H9 (cell line): ENCODE measurements around the gene NARS2. TPM values are rescaled to one million over a fixed set of nuclear protein-coding genes. Genes with fewer than 3 reads are reported as not detected.

ENCODE experiments used
- DNase-seq: peaks from one replicate; pipeline ENCODE4 v3.0.0-alpha.2; 2017
- H2AFZ ChIP-seq: one replicate; pipeline ENCODE4 v1.6.1; 2013; ENCODE audit warnings: mild to moderate bottlenecking, low read length, control low read depth, moderate library complexity
- H2AK5ac ChIP-seq: 2 replicates; pipeline ENCODE4 v1.6.1; 2013; ENCODE audit warnings: low read length, control low read depth, mixed read lengths; ENCODE audit not compliant: insufficient read length
- H2BK120ac ChIP-seq: one replicate; pipeline ENCODE4 v1.6.1; 2013; ENCODE audit warnings: low read depth, mild to moderate bottlenecking, low read length, control low read depth, inconsistent platforms; ENCODE audit not compliant: poor library complexity, severe bottlenecking
- H2BK12ac ChIP-seq: 2 replicates; pipeline ENCODE4 v1.6.1; 2013; ENCODE audit warnings: low read length, control low read depth, mixed read lengths, low read depth; ENCODE audit not compliant: insufficient read length
- H2BK15ac ChIP-seq: 2 replicates; pipeline ENCODE4 v1.6.1; 2013; ENCODE audit warnings: low read depth, low read length, control low read depth
- H2BK20ac ChIP-seq: one replicate; pipeline ENCODE4 v1.6.1; 2013; ENCODE audit warnings: low read depth, mild to moderate bottlenecking, low read length, control low read depth, inconsistent platforms; ENCODE audit not compliant: poor library complexity, severe bottlenecking
- H2BK5ac ChIP-seq: 2 replicates; pipeline ENCODE4 v1.6.1; 2013; ENCODE audit warnings: low read length, control low read depth, mixed read lengths; ENCODE audit not compliant: insufficient read length
- H3K14ac ChIP-seq: 2 replicates; pipeline ENCODE4 v1.6.1; 2013; ENCODE audit warnings: low read length, control low read depth; ENCODE audit not compliant: insufficient read depth
- H3K18ac ChIP-seq: 2 replicates; pipeline ENCODE4 v1.6.1; 2013; ENCODE audit warnings: low read depth, mild to moderate bottlenecking, mixed read lengths, low read length, control low read depth; ENCODE audit not compliant: insufficient read length
- H3K23ac ChIP-seq: 2 replicates; pipeline ENCODE4 v1.6.1; 2013; ENCODE audit warnings: low read length, control low read depth, mixed read lengths, low read depth; ENCODE audit not compliant: insufficient read length
- H3K23me2 ChIP-seq: 2 replicates; pipeline ENCODE4 v1.6.1; 2013; ENCODE audit warnings: low read depth, mild to moderate bottlenecking, mixed read lengths, low read length, control low read depth; ENCODE audit not compliant: insufficient read length, poor library complexity, severe bottlenecking
- H3K27ac ChIP-seq: 2 replicates; pipeline ENCODE4 v1.5.1; 2013; ENCODE audit warnings: low read length, control low read depth, mixed read lengths, low read depth; ENCODE audit not compliant: insufficient read length
- H3K27me3 ChIP-seq: 2 replicates; pipeline ENCODE4 v1.6.1; 2013; ENCODE audit warnings: low read length, control low read depth, inconsistent platforms; ENCODE audit not compliant: insufficient read depth
- H3K4ac ChIP-seq: 2 replicates; pipeline ENCODE4 v1.6.1; 2013; ENCODE audit warnings: low read depth, mild to moderate bottlenecking, control low read depth, inconsistent platforms, low read length, moderate library complexity
- H3K4me1 ChIP-seq: 2 replicates; pipeline ENCODE4 v1.6.1; 2013; ENCODE audit warnings: low read length, control low read depth, inconsistent platforms; ENCODE audit not compliant: insufficient read depth
- H3K4me2 ChIP-seq: 2 replicates; pipeline ENCODE4 v1.6.1; 2013; ENCODE audit warnings: low read length, control low read depth, mixed read lengths; ENCODE audit not compliant: insufficient read length, insufficient read depth
- H3K56ac ChIP-seq: 2 replicates; pipeline ENCODE4 v1.6.1; 2013; ENCODE audit warnings: low read depth, mild to moderate bottlenecking, mixed read lengths, low read length, control low read depth; ENCODE audit not compliant: insufficient read length
- H3K79me1 ChIP-seq: 2 replicates; pipeline ENCODE4 v1.6.1; 2013; ENCODE audit warnings: low read depth, mild to moderate bottlenecking, moderate library complexity, low read length, control low read depth, inconsistent platforms; ENCODE audit not compliant: insufficient read depth, poor library complexity, severe bottlenecking
- H3K79me2 ChIP-seq: 2 replicates; pipeline ENCODE4 v1.6.1; 2013; ENCODE audit warnings: low read length, control low read depth, inconsistent platforms; ENCODE audit not compliant: insufficient read depth
- H3K9ac ChIP-seq: 2 replicates; pipeline ENCODE4 v1.6.1; 2013; ENCODE audit warnings: low read length, control low read depth, mixed read lengths; ENCODE audit not compliant: insufficient read length; ENCODE audit errors: extremely low read depth
- H3K9me3 ChIP-seq: one replicate; pipeline ENCODE4 v1.6.1; 2013; ENCODE audit warnings: low read depth, low read length, inconsistent platforms; ENCODE audit not compliant: control insufficient read depth
- H3T11ph ChIP-seq: one replicate; pipeline ENCODE4 v1.6.1; 2013; ENCODE audit warnings: mild to moderate bottlenecking, low read length, control low read depth, inconsistent platforms
- H4K20me1 ChIP-seq: one replicate; pipeline ENCODE4 v1.6.1; 2013; ENCODE audit not compliant: control insufficient read depth, insufficient read length, insufficient read depth
- H4K5ac ChIP-seq: 2 replicates; pipeline ENCODE4 v1.6.1; 2013; ENCODE audit warnings: low read depth, mild to moderate bottlenecking, mixed read lengths, low read length, control low read depth; ENCODE audit not compliant: insufficient read length
- H4K8ac ChIP-seq: replicated peaks from 2 replicates; pipeline ENCODE4 v1.6.1; 2013; ENCODE audit warnings: low read length, control low read depth, mixed read lengths, low read depth; ENCODE audit not compliant: insufficient read length
- H4K91ac ChIP-seq: 2 replicates; pipeline ENCODE4 v1.6.1; 2013; ENCODE audit warnings: low read depth, mild to moderate bottlenecking, moderate library complexity, mixed read lengths, low read length, control low read depth; ENCODE audit not compliant: insufficient read length
- H3K27ac Mint-ChIP-seq, 3 experiments: 2 replicates in 2 of 3; 3 replicates in 1 of 3; pipeline ENCODE4 v1.8.0; 2020 to 2021; ENCODE audit warnings: mixed read lengths in 3 of 3, mild to moderate bottlenecking in 1 of 3, moderate library complexity in 1 of 3
- H3K27me3 Mint-ChIP-seq: 2 replicates; pipeline ENCODE4 v1.8.0; 2021; ENCODE audit warnings: low read depth, mild to moderate bottlenecking, moderate library complexity, mixed read lengths
- H3K36me3 Mint-ChIP-seq, 3 experiments: 2 replicates in 2 of 3; 3 replicates in 1 of 3; pipeline ENCODE4 v1.8.0; 2020 to 2021; ENCODE audit warnings: low read depth in 3 of 3, mixed read lengths in 3 of 3; ENCODE audit not compliant: insufficient read depth in 1 of 3
- H3K4me1 Mint-ChIP-seq, 2 experiments: 2 replicates each; pipeline ENCODE4 v1.8.0; 2020; ENCODE audit warnings: mixed read lengths in 2 of 2
- H3K4me3 Mint-ChIP-seq, 2 experiments: 2 replicates in 1 of 2; 3 replicates in 1 of 2; pipeline ENCODE4 v1.8.0; 2020 to 2021; ENCODE audit warnings: mild to moderate bottlenecking in 2 of 2, mixed read lengths in 2 of 2, moderate library complexity in 1 of 2
- H3K9me3 Mint-ChIP-seq, 2 experiments: 2 replicates in 1 of 2; 3 replicates in 1 of 2; pipeline ENCODE4 v1.8.0; 2020; ENCODE audit warnings: mild to moderate bottlenecking in 2 of 2, mixed read lengths in 2 of 2, moderate library complexity in 1 of 2
- WGBS: extraction: QIAGEN DNeasy Blood & Tissue Kit; methylation state at CpG from one replicate; pipeline ENCODE4 v1.1.7; 2013; ENCODE audit warnings: missing lambda C conversion rate, low lambda C conversion rate, mixed read lengths; ENCODE audit not compliant: insufficient read length; ENCODE audit errors: extremely low coverage; 5-methylcytosine and 5-hydroxymethylcytosine counted together
- total RNA-seq: library from RNA; stranded (reverse); gene quantifications from 2 replicates; pipeline ENCODE4 v1.2.1, GENCODE V29; 2021
- TF ChIP-seq, protein P1 (sequence below): fragments of 200-600 bp; sonication (generic); conservative IDR thresholded peaks from 3 replicates; pipeline ENCODE4 v1.8.0; 2021; ENCODE audit warnings: antibody characterized with exemption, mild to moderate bottlenecking

Gene NARS2
- total RNA-seq, 1 experiment from 2014 or later: 29.7 TPM

- no peak overlapping the region for H3K23ac ChIP-seq
- H3K4me2 ChIP-seq: no peak overlapping the region
- TF ChIP-seq, protein P1, sequence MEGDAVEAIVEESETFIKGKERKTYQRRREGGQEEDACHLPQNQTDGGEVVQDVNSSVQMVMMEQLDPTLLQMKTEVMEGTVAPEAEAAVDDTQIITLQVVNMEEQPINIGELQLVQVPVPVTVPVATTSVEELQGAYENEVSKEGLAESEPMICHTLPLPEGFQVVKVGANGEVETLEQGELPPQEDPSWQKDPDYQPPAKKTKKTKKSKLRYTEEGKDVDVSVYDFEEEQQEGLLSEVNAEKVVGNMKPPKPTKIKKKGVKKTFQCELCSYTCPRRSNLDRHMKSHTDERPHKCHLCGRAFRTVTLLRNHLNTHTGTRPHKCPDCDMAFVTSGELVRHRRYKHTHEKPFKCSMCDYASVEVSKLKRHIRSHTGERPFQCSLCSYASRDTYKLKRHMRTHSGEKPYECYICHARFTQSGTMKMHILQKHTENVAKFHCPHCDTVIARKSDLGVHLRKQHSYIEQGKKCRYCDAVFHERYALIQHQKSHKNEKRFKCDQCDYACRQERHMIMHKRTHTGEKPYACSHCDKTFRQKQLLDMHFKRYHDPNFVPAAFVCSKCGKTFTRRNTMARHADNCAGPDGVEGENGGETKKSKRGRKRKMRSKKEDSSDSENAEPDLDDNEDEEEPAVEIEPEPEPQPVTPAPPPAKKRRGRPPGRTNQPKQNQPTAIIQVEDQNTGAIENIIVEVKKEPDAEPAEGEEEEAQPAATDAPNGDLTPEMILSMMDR: no peak
- H3K56ac ChIP-seq: no peak overlapping the region
- no peak overlapping the region for H4K91ac ChIP-seq
- H2BK20ac ChIP-seq: no peak overlapping the region
- no peak overlapping the region for H3K9ac ChIP-seq
- H3K23me2 ChIP-seq: no peaks in the 10 kb centered on the region
- H2AK5ac ChIP-seq: no peak overlapping the region
- H3K9me3 ChIP-seq: no peaks in the 10 kb centered on the region
- H3K14ac ChIP-seq: no peak overlapping the region
- no peaks in the 10 kb centered on the region for H3K27me3 Mint-ChIP-seq
- no peak overlapping the region for H2BK5ac ChIP-seq
- H3K4me3 Mint-ChIP-seq: no peak overlapping the region
- no peak overlapping the region for H3K18ac ChIP-seq
- no peak overlapping the region for H4K5ac ChIP-seq
- H4K8ac ChIP-seq: no peak overlapping the region
- DNase-seq: no peak
- H2BK15ac ChIP-seq: no peak overlapping the region
- H3K4me1 Mint-ChIP-seq: peaks cover 20 to 26% of the 10 kb centered on the region in 2 experiments
- peaks cover 32 to 42% (median 33%) of the 10 kb centered on the region in 3 experiments for H3K36me3 Mint-ChIP-seq
- no peak overlapping the region for H2AFZ ChIP-seq
- H3K4me1 ChIP-seq: no peaks in the 10 kb centered on the region; the same call in 1 of the 2 replicates
- H3K4ac ChIP-seq: no peak overlapping the region
- H3K27me3 ChIP-seq: no peaks in the 10 kb centered on the region
- no peak overlapping the region for H2BK12ac ChIP-seq
- H3K79me1 ChIP-seq: no peaks in the 10 kb centered on the region
- no peak overlapping the region for H2BK120ac ChIP-seq
- no peak overlapping the region for H3K27ac ChIP-seq
- H3K9me3 Mint-ChIP-seq: peaks cover 15 to 20% of the 10 kb centered on the region in 2 experiments
- no CpG with 5 or more reads among the region's 4 CpGs for WGBS
- no peaks in the 10 kb centered on the region; the same call in 1 of the 2 replicates for H3K79me2 ChIP-seq
- H4K20me1 ChIP-seq: no peaks in the 10 kb centered on the region
- H3K27ac Mint-ChIP-seq: no peak overlapping the region; a peak in 1 of 7 replicates
- H3T11ph ChIP-seq: no peak overlapping the region
Observed at GRCh38 chr11:78510597-78510996, 64.1 kb downstream of the NARS2 start.
